HG02642 (cell line): Measurements from ENCODE around the gene TANC1.
A peak's percentile ranks its signal among the peaks of the same experiment; 100 is the strongest.
"Not testable (repeated sequence)": the region's sequence is repeated elsewhere in the genome, so short reads cannot be mapped to it uniquely, and the experiment has no call there.

ENCODE experiments used
- ATAC-seq: cut with Tn5 transposase; IDR thresholded peaks from one replicate; pipeline ENCODE4 v1.9.1; 2021; ENCODE audit warnings: mild to moderate bottlenecking; ENCODE audit not compliant: unreplicated experiment, poor library complexity

Gene TANC1

DNA sequence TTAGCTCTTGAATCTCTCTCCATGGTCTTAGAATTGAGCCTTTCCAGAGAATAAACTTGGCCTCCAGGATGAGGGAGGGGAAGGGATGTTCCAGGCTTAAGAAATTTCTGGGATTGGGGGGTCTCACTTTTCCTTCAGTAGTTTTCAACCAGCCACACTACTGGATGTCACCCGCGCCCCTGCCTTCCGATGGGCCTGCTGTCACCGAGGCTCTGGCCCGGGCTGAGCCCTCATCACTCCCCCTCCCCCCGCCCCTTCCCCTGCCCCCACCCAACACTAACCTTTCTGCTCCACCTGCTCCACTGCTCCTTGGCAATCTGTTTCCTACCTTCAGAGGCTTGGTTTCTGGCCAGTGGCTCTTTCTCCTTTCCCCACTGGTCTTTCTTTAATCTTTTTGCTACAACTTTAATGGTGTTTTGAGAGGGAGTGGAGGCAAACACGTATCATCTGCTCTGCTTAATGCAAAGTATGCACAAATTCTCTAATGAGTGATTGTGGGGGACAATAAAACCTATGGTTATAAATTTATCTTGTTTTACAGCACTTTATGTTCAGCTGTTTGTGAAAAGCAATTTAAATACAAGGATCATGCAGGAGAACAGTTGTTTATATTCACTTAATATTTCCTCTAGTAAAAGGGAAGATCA is 162.9 kb downstream of the TANC1 start:
- no peak for ATAC-seq

DNA sequence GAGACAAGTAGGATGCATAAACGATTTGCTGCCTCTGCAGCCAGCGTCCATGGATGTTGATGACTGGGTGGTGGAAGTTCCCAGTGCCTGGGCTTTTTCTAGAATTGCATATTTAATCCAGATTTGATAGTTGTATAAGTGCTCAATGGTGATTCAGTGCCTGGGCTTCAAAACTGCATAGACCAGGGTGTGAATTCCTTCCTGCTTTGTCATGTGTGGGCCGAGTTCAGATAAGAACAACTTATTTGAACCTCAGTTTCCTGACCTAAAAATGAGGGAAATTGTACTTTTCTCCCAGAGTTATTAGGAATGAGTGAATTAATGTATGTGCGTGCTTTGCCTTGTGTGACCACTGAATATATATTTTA is 163.5 kb downstream of the TANC1 start:
- no peak for ATAC-seq

- no peak for ATAC-seq
These were observed 165.4 kb downstream of the TANC1 start for GRCh38 chr2:159133797-159134196.

- no peak for ATAC-seq
These were observed 166.5 kb downstream of the TANC1 start for GRCh38 chr2:159134979-159135378.

- ATAC-seq = no peak
These were observed 168.0 kb downstream of the TANC1 start for GRCh38 chr2:159136391-159136790.

DNA sequence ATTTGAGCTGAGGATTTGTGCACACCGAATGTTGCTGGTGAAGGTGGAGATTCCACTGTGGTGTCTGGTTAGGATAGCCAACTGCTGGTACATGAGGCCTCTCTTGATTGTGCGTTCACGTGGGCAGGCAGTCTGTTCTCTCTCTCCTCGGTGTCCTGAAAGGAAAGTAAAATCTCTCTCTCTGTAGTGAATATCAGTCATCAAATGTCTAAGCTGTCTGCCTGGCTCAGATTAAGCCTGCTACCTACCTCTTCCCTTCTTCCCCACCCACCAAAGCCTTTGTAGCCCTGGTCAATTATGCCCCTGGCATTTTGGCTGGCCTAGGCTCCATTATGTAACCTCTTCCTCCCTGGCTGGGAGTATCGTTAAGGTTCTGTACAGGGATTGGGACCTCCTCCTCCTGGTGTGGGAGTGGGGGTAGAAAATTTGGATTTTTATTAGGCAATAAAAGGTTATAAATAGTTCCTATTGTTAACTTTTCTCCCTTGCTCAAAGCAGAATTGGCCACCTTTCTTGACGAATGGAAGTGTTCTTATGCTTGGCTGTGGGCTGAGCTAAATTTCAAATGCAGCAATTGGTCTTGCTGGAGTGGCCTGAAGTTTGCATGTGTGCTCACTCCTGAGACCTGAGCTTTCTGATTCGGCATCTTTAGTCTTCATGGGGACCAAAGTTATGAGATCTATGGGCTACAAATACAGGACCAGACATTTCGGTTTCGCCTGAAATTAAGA is 169.2 kb downstream of the TANC1 start:
- ATAC-seq = no peak

GRCh38 chr2:159138642-159139182 is 170.3 kb downstream of the TANC1 start:
- no peak for ATAC-seq

DNA sequence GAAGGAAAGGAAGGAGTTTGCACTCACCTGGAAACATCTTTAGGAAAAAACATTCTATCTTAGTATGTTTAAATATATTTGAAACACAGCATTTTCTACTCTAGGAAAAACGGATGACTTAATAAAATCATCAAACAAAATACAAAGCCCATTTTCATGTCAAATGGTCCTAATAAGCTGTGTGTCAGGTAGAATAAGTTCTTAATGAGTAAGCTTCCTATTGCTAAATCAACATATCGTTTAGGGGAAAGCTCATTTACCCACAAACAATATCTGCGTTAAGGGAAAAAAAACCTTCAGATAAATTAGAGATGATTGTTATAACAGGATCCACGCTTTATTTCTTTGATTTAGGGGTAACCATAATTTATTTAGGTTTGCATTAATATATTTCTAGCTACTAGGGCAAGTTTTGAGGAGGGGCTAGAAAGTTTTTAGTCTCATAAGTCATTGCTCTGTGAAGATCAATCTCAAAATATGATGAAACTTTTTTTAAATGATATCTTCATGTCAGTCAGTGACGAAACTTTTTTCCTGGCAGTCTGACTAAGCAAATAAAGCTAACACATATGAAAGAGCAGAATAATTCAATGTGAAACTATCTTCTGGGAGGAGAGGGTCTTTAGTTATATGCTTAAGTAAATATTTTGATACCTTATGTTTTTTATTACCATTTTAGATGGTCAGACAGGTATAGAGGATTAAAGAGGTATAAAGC is 170.9 kb downstream of the TANC1 start:
- no peak for ATAC-seq

GRCh38 chr2:159140070-159140769 is 171.8 kb downstream of the TANC1 start:
- no peak for ATAC-seq

DNA sequence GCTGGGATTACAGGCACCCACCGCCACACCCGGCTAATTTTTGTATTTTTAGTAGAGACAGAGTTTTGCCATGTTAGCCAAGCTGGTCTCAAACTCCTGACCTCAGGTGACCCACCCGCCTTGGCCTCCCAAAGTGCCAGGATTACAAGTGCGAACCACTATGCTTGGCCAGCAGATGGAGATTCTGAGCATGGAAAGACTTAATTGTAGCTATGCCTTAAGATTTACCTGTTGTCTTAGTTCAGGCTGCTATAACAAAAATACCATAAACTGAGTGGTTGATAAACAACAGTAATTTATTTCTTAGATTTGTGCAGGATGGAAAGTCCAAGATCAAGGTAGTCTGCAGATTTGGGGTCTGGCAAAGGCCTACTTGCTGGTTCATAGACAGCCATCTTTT is 172.4 kb downstream of the TANC1 start:
- ATAC-seq = not testable (repeated sequence)

- ATAC-seq = peak; percentile 67
These were observed 176.6 kb downstream of the TANC1 start for GRCh38 chr2:159144776-159145614.

DNA sequence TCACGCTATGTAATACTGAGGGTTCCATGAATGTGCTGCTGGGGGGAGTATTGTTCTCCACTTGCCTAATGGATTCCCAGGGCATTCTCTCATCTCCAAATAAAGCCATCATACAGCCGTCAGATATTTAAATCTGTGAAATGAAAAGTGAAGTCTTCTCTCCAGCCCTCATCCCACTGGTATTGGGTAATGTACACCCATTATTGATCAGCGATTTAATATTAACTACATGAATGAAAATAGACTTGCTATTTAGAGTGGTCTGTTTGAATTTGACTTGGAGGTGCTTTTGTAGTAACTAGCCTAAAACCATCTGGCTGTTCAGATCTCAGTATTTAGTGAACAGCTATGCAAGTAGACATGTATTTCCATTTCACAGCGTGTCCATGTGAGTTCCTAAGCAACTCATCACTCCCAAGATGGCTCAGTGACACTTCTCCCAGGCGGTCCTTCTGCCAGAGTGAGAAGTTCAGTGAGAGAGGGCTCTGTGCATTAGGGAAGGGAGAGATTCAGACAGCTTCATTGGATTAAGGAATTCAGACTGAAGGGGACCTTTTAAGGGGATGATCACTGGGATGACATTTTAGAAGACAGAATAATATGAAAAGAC is 177.4 kb downstream of the TANC1 start:
- ATAC-seq = no peak

DNA sequence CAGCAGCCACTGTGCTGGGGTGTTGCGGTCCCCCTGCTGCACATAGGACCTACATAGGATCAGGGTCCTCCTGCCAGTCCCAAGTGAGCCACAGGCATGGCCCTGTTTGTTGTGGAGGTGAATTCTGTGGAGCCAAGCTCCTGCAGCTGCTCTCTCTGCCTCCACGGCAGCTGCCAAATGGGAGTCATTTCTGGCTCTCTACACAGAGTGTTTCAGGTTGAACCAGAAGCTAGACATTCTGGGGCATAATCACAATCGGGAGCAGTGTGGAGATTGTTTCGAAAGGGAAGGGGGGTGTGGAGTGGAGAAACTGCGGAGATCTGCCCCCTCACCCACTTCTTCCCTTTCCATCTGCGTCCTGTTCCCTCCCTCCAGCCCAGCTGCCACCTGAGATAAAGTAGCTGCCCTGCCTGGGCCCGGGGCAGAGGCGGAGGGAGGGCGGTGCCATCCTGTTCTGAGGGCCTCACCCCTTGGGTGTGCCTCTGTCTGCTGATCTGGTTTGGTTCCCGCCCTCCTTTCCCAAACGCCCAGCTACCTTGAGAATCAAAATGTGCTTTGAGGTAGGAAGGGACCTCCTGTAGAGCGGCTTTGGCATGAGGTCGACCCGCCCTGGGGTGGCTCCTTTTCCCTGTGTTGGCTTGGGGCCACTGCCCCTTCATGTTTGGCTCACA is 178.7 kb downstream of the TANC1 start:
- ATAC-seq = no peak

- ATAC-seq = no peak
These were observed 179.2 kb downstream of the TANC1 start for GRCh38 chr2:159147690-159148089.

DNA sequence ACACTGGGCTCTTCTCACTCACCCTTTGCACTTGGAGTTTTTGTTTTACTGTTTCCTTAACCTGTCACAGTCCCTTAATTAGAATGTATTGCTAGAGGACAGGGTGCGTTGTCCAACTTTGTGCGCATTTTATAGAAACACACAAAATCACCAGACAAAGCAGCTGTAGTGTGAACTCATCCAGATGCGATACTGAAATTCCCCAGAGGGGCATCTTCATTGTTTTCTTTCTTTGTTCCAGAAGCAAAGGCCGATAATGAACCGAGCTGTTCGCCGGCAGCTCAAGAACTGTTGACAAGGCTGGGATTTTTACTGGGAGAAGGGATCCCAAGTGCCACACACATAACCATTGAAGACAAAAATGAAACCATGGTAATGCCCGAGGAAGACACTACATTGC is 180.5 kb downstream of the TANC1 start:
- no peak for ATAC-seq

GRCh38 chr2:159149747-159150146 is 181.3 kb downstream of the TANC1 start:
- no peak for ATAC-seq

DNA sequence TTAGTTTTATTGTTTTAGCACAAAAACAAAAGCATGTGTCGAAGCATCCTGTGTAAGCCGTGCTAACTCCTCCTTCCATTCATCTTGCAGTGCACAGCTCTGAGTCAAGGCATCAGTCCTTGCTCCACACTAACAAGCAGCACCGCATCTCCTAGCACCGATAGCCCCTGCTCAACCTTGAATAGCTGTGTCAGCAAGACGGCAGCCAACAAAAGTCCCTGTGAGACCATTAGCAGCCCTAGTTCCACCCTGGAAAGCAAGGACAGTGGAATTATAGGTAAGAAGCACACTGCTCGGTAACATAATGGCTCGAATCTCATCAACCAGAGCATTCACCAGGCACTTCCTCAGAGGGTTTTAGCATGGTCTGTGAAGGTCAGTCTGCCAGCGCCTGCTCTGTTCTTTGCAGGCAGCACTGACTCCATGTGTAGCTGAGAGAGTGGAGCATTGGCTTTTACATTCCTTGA is 181.9 kb downstream of the TANC1 start:
- ATAC-seq = no peak

DNA sequence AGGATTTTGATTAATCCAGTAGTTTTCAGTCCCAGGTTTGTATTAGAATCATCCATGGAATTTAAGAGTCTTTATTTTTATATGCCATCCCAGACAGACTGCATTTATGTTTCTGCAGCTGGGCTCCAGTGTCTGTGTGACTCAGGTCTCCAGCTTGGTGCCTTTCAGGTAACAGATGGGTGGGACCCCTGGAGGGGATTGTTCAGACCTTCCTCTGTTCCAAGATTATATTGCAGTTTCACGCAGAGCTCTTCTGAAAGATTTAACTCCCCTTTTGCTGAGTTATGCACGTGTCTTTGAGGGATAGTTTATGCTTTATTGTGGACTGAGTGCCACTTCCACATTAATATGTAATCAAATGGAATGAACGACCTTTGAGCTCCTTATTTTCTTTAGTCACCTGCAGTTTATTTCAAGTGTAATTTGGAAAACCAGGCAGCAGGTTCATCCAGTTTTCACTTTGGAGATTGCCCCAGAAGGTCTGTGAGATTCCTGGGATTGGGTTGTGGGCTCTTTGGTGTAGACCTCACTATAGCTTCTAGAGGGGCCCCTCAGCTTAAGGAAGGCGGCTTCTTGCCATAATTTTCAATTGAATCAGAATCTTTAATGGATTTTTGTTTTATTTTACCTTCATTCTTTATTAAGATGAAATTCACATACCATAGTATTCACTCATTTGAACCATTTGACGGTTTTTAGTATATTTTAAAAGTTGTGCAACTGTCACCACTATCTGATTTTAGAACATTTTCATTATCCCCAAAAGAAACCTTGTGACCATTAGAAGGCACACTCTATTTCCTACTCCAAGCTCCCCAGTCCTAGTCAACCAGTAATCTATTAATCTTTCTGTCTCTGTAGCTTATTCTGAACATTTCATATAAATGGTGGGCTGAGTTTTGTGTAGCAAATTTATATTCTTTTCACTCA is 183.0 kb downstream of the TANC1 start:
- ATAC-seq = no peak
